SK-N-SH treated with all-trans-retinoic acid at 6 μM for 48 hours (cell line): ENCODE results near the gene GLRA2.

Experiments
- ATAC-seq: fragments of 200-7000 bp; cut with Tn5 transposase; 3 replicates; pipeline ENCODE4 v1.9.1; 2020; ENCODE audit warnings: mild to moderate bottlenecking, moderate library complexity
- ARNTL ChIP-seq: fragments of 450-650 bp; formaldehyde crosslinking; IDR thresholded peaks from 2 replicates; pipeline ENCODE4 v1.5.0; 2020; ENCODE audit warnings: low read depth, mild to moderate bottlenecking, moderate library complexity, borderline replicate concordance
- BACH2 ChIP-seq: fragments of 250-450 bp; sonication (Bioruptor Pico); IDR thresholded peaks from 2 replicates; pipeline ENCODE4 v1.9.0; 2021; ENCODE audit warnings: mild to moderate bottlenecking, borderline replicate concordance
- ESRRG ChIP-seq: fragments of 250-450 bp; sonication (Bioruptor Pico); IDR thresholded peaks from 2 replicates; pipeline ENCODE4 v1.6.1; 2021; ENCODE audit warnings: mild to moderate bottlenecking
- GLIS3 ChIP-seq: fragments of 250-450 bp; sonication (Bioruptor Pico); IDR thresholded peaks from 2 replicates; pipeline ENCODE4 v1.5.0; 2020; ENCODE audit warnings: mild to moderate bottlenecking, moderate library complexity
- ISL1 ChIP-seq: fragments of 250-450 bp; sonication (Bioruptor Pico); IDR thresholded peaks from 2 replicates; pipeline ENCODE4 v2.1.2; 2022; ENCODE audit warnings: mild to moderate bottlenecking, moderate library complexity
- OSR1 ChIP-seq: fragments of 250-450 bp; sonication (Bioruptor Pico); IDR thresholded peaks from 2 replicates; pipeline ENCODE4 v1.8.0; 2022; ENCODE audit warnings: moderate library complexity, mild to moderate bottlenecking, inconsistent platforms
- PPARA ChIP-seq: fragments of 250-450 bp; sonication (Bioruptor Pico); IDR thresholded peaks from 2 replicates; pipeline ENCODE4 v1.5.0; 2020; ENCODE audit warnings: mild to moderate bottlenecking, borderline replicate concordance
- RARB ChIP-seq: fragments of 250-450 bp; sonication (Bioruptor Pico); IDR thresholded peaks from 2 replicates; pipeline ENCODE4 v1.8.0; 2021; ENCODE audit warnings: mild to moderate bottlenecking, moderate library complexity
- SNAI2 ChIP-seq: fragments of 250-450 bp; sonication (Bioruptor Pico); IDR thresholded peaks from 2 replicates; pipeline ENCODE4 v1.5.0; 2020; ENCODE audit warnings: mild to moderate bottlenecking, moderate library complexity
- TCF4 ChIP-seq: fragments of 250-450 bp; sonication (Bioruptor Pico); IDR thresholded peaks from 2 replicates; pipeline ENCODE4 v1.8.0; 2021; ENCODE audit warnings: mild to moderate bottlenecking, moderate library complexity, borderline replicate concordance
- TOX ChIP-seq: fragments of 250-450 bp; sonication (Bioruptor Pico); IDR thresholded peaks from 2 replicates; pipeline ENCODE4 v1.8.0; 2021; ENCODE audit warnings: mild to moderate bottlenecking, moderate library complexity, borderline replicate concordance
- ZC3H10 ChIP-seq: fragments of 250-450 bp; sonication (Bioruptor Pico); IDR thresholded peaks from 2 replicates; pipeline ENCODE4 v1.5.1; 2021; ENCODE audit warnings: mild to moderate bottlenecking, moderate library complexity
- ZFP3 ChIP-seq: fragments of 250-450 bp; sonication (Bioruptor Pico); IDR thresholded peaks from 2 replicates; pipeline ENCODE4 v1.5.0; 2020; ENCODE audit warnings: mild to moderate bottlenecking, moderate library complexity
- ZFP30 ChIP-seq: fragments of 450-650 bp; formaldehyde crosslinking; IDR thresholded peaks from 2 replicates; pipeline ENCODE4 v1.5.0; 2022; ENCODE audit warnings: mild to moderate bottlenecking, moderate library complexity
- ZNF565 ChIP-seq: fragments of 450-650 bp; formaldehyde crosslinking; conservative IDR thresholded peaks from 2 replicates; pipeline ENCODE4 v1.5.0; 2020; ENCODE audit warnings: low read depth, mild to moderate bottlenecking, moderate library complexity
- ZNF70 ChIP-seq: fragments of 450-650 bp; formaldehyde crosslinking; IDR thresholded peaks from 2 replicates; pipeline ENCODE4 v1.5.0; 2020; ENCODE audit warnings: mild to moderate bottlenecking, moderate library complexity
- ZNF8 ChIP-seq: fragments of 450-650 bp; formaldehyde crosslinking; IDR thresholded peaks from 2 replicates; pipeline ENCODE4 v1.5.0; 2020; ENCODE audit warnings: mild to moderate bottlenecking, moderate library complexity
- TF ChIP-seq, protein P1 (sequence below): fragments of 250-450 bp; sonication (Bioruptor Pico); IDR thresholded peaks from 2 replicates; pipeline ENCODE4 v1.5.1; 2020; ENCODE audit warnings: low read depth, mild to moderate bottlenecking, moderate library complexity
- TF ChIP-seq, protein P2 (sequence below): fragments of 250-450 bp; sonication (Bioruptor Pico); IDR thresholded peaks from 2 replicates; pipeline ENCODE4 v1.5.0; 2020; ENCODE audit warnings: mild to moderate bottlenecking, moderate library complexity
- TF ChIP-seq, protein P3 (sequence below): fragments of 250-450 bp; sonication (Bioruptor Pico); IDR thresholded peaks from 2 replicates; pipeline ENCODE4 v1.5.1; 2021; ENCODE audit warnings: mild to moderate bottlenecking, moderate library complexity
- TF ChIP-seq, protein P4 (sequence below): fragments of 250-450 bp; sonication (Bioruptor Pico); IDR thresholded peaks from 2 replicates; pipeline ENCODE4 v1.8.0; 2020; ENCODE audit warnings: mild to moderate bottlenecking, moderate library complexity, borderline replicate concordance
- TF ChIP-seq, protein P5 (sequence below): fragments of 250-450 bp; sonication (Bioruptor Pico); IDR thresholded peaks from 2 replicates; pipeline ENCODE4 v1.8.0; 2021; ENCODE audit warnings: low read depth, mild to moderate bottlenecking, moderate library complexity, borderline replicate concordance

Gene GLRA2

DNA sequence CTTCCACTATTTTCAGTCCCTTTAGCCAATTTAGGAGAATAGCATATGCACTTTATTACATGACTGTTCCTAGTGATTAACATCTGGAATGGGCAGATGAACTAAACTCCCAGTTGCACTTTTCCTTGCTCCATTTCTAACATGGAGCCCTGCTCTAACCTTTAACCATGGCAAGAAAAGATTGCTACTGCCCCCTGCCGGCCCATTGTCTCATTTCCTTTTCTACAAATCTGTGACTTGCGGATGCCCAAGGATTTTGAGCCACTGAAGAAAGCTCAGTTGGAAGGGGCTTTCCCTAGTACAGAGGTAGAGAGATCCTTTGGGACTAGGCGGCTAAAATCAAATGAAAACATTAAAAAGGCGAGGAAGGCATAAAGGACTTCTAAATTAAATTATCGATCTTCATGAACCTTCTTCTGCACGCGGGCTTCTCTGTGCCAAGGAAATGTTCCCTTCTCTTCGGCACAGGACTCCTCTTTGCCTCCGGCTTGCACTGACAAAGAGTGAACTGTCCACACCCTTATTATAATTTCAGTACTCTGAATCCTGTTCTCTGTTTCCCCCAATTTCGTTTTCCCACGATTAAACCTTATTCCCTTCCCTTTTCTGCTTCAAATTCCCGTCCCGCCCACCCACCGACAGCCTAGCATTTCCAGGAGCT is 577 bp upstream of the GLRA2 start:
- TF ChIP-seq, protein P1, sequence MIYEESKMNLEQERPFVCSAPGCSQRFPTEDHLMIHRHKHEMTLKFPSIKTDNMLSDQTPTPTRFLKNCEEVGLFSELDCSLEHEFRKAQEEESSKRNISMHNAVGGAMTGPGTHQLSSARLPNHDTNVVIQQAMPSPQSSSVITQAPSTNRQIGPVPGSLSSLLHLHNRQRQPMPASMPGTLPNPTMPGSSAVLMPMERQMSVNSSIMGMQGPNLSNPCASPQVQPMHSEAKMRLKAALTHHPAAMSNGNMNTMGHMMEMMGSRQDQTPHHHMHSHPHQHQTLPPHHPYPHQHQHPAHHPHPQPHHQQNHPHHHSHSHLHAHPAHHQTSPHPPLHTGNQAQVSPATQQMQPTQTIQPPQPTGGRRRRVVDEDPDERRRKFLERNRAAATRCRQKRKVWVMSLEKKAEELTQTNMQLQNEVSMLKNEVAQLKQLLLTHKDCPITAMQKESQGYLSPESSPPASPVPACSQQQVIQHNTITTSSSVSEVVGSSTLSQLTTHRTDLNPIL (CRISPR knock-in tag) = no peak
- TF ChIP-seq ZNF565 (CRISPR knock-in tag) = no peak
- no peak for TF ChIP-seq ZFP3 (CRISPR knock-in tag)
- TF ChIP-seq PPARA (CRISPR knock-in tag) = no peak
- TF ChIP-seq, protein P2, sequence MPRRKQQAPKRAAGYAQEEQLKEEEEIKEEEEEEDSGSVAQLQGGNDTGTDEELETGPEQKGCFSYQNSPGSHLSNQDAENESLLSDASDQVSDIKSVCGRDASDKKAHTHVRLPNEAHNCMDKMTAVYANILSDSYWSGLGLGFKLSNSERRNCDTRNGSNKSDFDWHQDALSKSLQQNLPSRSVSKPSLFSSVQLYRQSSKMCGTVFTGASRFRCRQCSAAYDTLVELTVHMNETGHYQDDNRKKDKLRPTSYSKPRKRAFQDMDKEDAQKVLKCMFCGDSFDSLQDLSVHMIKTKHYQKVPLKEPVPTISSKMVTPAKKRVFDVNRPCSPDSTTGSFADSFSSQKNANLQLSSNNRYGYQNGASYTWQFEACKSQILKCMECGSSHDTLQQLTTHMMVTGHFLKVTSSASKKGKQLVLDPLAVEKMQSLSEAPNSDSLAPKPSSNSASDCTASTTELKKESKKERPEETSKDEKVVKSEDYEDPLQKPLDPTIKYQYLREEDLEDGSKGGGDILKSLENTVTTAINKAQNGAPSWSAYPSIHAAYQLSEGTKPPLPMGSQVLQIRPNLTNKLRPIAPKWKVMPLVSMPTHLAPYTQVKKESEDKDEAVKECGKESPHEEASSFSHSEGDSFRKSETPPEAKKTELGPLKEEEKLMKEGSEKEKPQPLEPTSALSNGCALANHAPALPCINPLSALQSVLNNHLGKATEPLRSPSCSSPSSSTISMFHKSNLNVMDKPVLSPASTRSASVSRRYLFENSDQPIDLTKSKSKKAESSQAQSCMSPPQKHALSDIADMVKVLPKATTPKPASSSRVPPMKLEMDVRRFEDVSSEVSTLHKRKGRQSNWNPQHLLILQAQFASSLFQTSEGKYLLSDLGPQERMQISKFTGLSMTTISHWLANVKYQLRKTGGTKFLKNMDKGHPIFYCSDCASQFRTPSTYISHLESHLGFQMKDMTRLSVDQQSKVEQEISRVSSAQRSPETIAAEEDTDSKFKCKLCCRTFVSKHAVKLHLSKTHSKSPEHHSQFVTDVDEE (CRISPR knock-in tag) = no peak
- TF ChIP-seq ZFP30 (CRISPR knock-in tag) = no peak
- no peak for TF ChIP-seq OSR1 (CRISPR knock-in tag)
- no peak for TF ChIP-seq ZNF8
- TF ChIP-seq ZNF70 (CRISPR knock-in tag) = no peak
- TF ChIP-seq ZC3H10 = no peak
- TF ChIP-seq TOX (CRISPR knock-in tag) = no peak
- TF ChIP-seq, protein P3, sequence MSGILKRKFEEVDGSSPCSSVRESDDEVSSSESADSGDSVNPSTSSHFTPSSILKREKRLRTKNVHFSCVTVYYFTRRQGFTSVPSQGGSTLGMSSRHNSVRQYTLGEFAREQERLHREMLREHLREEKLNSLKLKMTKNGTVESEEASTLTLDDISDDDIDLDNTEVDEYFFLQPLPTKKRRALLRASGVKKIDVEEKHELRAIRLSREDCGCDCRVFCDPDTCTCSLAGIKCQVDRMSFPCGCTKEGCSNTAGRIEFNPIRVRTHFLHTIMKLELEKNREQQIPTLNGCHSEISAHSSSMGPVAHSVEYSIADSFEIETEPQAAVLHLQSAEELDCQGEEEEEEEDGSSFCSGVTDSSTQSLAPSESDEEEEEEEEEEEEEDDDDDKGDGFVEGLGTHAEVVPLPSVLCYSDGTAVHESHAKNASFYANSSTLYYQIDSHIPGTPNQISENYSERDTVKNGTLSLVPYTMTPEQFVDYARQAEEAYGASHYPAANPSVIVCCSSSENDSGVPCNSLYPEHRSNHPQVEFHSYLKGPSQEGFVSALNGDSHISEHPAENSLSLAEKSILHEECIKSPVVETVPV (CRISPR knock-in tag) = no peak
- TF ChIP-seq ESRRG (CRISPR knock-in tag) = no peak
- TF ChIP-seq GLIS3 (CRISPR knock-in tag) = no peak
- no peak for TF ChIP-seq SNAI2 (CRISPR knock-in tag)
- no peak for TF ChIP-seq ISL1 (CRISPR knock-in tag)
- TF ChIP-seq TCF4 = no peak
- peak; percentile 87 for ATAC-seq

DNA sequence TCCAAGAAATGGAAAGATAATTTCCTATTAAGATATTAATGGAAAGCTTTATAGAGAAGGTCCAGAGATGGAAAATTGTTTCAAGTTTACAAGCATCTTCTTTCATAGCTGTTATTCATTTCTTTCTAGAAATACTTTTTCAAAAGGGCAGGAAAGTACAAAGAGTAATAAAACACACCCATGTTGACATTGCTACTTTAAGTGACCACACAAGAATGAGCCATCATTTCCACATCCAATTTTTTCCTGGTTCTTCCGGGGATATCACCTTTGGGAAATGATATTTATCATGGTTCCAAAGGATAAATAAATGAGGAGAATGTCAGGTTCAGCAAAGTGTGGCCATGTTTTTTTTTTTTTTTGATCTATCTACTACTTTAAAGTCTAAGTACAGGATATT is 4.5 kb downstream of the GLRA2 start:
- no peak for ATAC-seq
- TF ChIP-seq, protein P4, sequence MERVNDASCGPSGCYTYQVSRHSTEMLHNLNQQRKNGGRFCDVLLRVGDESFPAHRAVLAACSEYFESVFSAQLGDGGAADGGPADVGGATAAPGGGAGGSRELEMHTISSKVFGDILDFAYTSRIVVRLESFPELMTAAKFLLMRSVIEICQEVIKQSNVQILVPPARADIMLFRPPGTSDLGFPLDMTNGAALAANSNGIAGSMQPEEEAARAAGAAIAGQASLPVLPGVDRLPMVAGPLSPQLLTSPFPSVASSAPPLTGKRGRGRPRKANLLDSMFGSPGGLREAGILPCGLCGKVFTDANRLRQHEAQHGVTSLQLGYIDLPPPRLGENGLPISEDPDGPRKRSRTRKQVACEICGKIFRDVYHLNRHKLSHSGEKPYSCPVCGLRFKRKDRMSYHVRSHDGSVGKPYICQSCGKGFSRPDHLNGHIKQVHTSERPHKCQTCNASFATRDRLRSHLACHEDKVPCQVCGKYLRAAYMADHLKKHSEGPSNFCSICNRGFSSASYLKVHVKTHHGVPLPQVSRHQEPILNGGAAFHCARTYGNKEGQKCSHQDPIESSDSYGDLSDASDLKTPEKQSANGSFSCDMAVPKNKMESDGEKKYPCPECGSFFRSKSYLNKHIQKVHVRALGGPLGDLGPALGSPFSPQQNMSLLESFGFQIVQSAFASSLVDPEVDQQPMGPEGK = no peak
- no peak for TF ChIP-seq ZFP3 (CRISPR knock-in tag)
- no peak for TF ChIP-seq ZC3H10
- TF ChIP-seq TCF4 = no peak
- no peak for TF ChIP-seq GLIS3 (CRISPR knock-in tag)
- TF ChIP-seq, protein P5, sequence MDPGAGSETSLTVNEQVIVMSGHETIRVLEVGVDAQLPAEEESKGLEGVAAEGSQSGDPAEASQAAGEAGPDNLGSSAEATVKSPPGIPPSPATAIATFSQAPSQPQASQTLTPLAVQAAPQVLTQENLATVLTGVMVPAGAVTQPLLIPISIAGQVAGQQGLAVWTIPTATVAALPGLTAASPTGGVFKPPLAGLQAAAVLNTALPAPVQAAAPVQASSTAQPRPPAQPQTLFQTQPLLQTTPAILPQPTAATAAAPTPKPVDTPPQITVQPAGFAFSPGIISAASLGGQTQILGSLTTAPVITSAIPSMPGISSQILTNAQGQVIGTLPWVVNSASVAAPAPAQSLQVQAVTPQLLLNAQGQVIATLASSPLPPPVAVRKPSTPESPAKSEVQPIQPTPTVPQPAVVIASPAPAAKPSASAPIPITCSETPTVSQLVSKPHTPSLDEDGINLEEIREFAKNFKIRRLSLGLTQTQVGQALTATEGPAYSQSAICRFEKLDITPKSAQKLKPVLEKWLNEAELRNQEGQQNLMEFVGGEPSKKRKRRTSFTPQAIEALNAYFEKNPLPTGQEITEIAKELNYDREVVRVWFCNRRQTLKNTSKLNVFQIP (CRISPR knock-in tag) = no peak
- TF ChIP-seq ZFP30 (CRISPR knock-in tag) = no peak
- no peak for TF ChIP-seq PPARA (CRISPR knock-in tag)
- no peak for TF ChIP-seq ARNTL
- no peak for TF ChIP-seq ISL1 (CRISPR knock-in tag)
- TF ChIP-seq SNAI2 (CRISPR knock-in tag) = no peak
- TF ChIP-seq RARB (CRISPR knock-in tag) = no peak
- TF ChIP-seq, protein P3 (CRISPR knock-in tag) = no peak
- TF ChIP-seq, protein P1 (CRISPR knock-in tag) = no peak
- no peak for TF ChIP-seq ZNF565 (CRISPR knock-in tag)
- TF ChIP-seq BACH2 (CRISPR knock-in tag) = no peak
- no peak for TF ChIP-seq OSR1 (CRISPR knock-in tag)
